Activated CD4-positive, alpha-beta T cell treated with anti-CD3 and anti-CD28 coated beads, Interleukin-2, amount 50 U/mL, for 4 hours (primary cell): ENCODE data around the gene AQP7.
"Not testable (repeated sequence)": the region's sequence is repeated elsewhere in the genome, so short reads cannot be mapped to it uniquely, and the experiment has no call there.

Experiments used
- DNase-seq, 2 experiments: peaks; one replicate each; pipeline ENCODE4 v3.0.0-alpha.2; 2020

The AQP7 gene

GRCh38 chr9:33366979-33367480 is 35.3 kb downstream of the AQP7 start:
- DNase-seq: no peak

- DNase-seq: not testable (repeated sequence)
These were observed 37.6 kb downstream of the AQP7 start for GRCh38 chr9:33364814-33365213.

- no peak for DNase-seq
These were observed 38.2 kb downstream of the AQP7 start for GRCh38 chr9:33364127-33364526.

DNA sequence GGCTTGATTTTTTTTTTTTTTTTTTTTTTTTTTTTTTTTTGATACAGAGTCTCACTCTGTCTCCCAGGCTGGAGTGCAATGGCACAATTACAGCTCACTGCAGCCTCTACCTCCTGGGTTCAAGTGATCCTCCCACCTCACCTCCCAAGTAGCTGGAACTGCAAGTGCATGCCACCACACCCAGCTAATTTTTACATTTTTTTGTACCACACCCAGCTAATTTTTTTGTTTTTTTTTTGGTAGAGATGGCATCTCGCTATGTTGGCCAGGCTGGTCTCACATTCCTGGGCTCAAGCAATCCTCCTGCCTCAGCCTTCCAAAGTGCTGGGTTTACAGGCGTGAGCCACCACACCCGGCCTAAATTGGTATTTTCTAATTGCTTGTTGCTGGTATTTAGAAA is 43.7 kb downstream of the AQP7 start:
- not testable (repeated sequence) for DNase-seq

DNA sequence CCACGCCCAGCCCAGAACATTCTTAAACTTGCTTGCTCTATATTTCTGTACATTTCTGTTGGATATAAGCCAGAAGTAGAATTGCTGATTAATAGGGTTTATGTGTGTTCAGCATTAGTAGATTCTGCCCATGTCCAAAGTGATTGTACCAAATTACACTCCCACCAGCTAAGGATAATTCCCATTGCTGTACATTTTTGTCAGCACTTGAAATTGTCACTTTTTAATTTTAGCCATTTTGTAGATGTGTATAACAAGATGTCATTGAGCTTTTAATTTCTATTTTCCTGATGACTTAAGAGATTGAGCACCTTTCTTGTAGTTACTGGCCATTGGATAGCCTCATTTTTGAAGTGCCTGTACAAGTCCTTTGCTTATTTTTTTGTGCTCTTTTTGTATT is 46.4 kb downstream of the AQP7 start:
- DNase-seq: no peak

- no peak for DNase-seq
These were observed 47.6 kb downstream of the AQP7 start for GRCh38 chr9:33354651-33355211.

GRCh38 chr9:33351547-33351946 is 50.8 kb downstream of the AQP7 start:
- DNase-seq: no peak

DNA sequence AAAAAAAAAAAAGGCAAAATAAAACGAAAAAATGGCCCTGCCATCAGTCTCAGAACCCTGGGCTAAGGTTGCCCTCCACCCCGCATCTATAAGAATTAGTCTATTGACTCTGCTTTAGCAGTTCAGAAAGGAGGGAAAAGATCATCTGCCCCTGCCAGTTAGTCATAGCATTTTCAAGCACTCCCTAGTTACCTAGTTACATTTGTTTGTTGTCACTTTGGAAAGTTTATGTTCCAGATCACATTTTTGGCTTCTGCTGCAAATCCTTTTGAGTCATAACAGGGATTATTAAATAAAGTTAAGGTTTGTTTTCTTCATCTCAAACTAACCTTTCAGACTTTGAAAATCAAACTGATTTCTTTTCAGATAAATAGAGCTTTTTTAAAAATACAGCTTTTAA is 52.1 kb downstream of the AQP7 start:
- no peak for DNase-seq

DNA sequence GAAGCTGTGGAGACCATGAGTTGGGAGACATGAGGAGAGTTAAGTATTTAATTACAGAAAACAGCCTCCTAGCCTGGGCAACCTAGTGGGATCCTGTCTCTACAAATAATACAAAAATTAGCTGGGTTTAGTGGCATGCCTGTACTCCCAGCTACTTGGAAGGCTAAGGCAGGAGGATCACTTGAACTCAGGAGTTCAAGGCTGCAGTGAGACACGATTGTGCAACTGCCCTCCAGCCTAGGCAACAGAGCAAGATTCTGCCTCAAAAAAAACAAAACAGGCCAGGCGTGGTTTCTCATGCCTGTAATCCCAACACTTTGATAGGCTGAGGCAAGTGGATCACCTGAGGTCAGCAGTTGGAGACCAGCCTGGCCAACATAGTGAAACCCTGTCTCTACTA is 52.6 kb downstream of the AQP7 start:
- no peak for DNase-seq

- DNase-seq: no peak
These were observed 53.4 kb downstream of the AQP7 start for GRCh38 chr9:33348998-33349397.

GRCh38 chr9:33346564-33346963 is 55.8 kb downstream of the AQP7 start:
- DNase-seq: no peak

GRCh38 chr9:33344145-33344544 is 58.2 kb downstream of the AQP7 start:
- no peak for DNase-seq

- DNase-seq: no peak
These were observed 61.2 kb downstream of the AQP7 start for GRCh38 chr9:33341182-33341581.

DNA sequence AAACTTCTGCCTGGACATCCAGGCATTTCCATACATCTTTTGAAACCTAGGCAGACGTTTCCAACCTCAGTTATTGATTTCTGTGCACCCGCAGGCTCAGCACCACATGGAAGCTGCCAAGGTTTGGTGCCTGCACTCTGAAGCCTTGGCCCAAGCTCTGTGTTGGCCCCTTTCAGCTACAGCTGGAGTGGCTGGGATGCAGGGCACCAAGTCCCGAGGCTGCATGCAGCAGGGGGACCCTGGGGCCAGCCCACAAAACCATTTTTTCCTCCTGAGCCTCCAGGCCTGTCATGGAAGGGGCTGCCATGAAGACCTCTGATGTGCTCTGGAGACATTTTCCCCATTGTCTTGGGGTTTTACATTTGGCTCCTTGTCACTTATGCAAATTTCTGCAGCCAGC is 62.2 kb downstream of the AQP7 start:
- DNase-seq: no peak
